ENCODE data around the gene MYO7A. TPM values are rescaled to one million over a fixed set of nuclear protein-coding genes. Genes with fewer than 3 reads are reported as not detected.

MYO7A gene
- total and polyA plus RNA-seq, 2 donors (not counting 3 experiments of a cell fraction or from before 2014, with no cell fraction given), result 1.3 to 3.6 TPM

DNA sequence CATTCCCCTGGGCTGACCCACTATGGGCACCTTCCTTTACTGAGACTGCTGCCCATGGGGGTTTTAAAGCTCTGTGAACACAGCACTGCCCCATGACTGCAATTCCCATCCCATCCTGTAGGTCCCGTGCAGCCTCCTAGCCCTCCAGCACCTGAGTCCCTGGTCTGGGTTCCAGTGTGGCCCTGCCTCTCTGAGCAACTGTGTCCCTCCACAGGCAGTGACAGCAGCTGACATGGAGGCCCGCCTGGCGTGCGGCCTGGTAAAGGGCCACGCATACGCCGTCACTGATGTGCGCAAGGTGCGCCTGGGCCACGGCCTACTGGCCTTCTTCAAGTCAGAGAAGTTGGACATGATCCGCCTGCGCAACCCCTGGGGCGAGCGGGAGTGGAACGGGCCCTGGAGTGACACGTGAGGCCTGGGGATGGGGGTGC lies 12.8 kb upstream of the MYO7A start:
- dilution Hi-C loops (cut with MboI; ENCODE audit: extremely low pct_ligation_motif_present, low sequenced_read_pairs), result no loop called here
- Histone ChIP-seq H3K36me3 (ENCODE audit: control insufficient read depth in 2 of 2, extremely low read depth in 1 of 2, insufficient read depth in 2 of 2, low read length in 2 of 2) (no peaks in the 10 kb centered on the region), H3K4me3 (replicated peaks in 1 of 3; ENCODE audit: insufficient read depth in 1 of 3, low read depth in 1 of 3, low read length in 3 of 3) (no peak overlapping the region), H3K27ac (ENCODE audit: insufficient read depth, low read depth, low read length) (no peak overlapping the region), H3K9ac (replicated peaks; ENCODE audit: extremely low read depth, insufficient read depth, low read length) (no peak overlapping the region), H3K79me2 (ENCODE audit: control insufficient read depth, insufficient read depth, low read length) (no peaks in the 10 kb centered on the region), H3K27me3 (ENCODE audit: control insufficient read depth in 2 of 2, insufficient read depth in 2 of 2, low read length in 2 of 2) (no peaks in the 10 kb centered on the region), H3K9me3 (replicated peaks; ENCODE audit: control insufficient read depth, insufficient read depth, low read length) (no peaks in the 10 kb centered on the region), H3K4me1 (ENCODE audit: control insufficient read depth, extremely low read depth, insufficient read depth, low read length) (no peaks in the 10 kb centered on the region), H3K9me1 (replicated peaks; ENCODE audit: control insufficient read depth, extremely low read depth, insufficient read depth, low read length) (no peaks in the 10 kb centered on the region), H2AFZ (ENCODE audit: low read depth, low read length) (no peak overlapping the region), H4K20me1 (replicated peaks; ENCODE audit: control insufficient read depth, extremely low read depth, insufficient read depth, low read length) (no peaks in the 10 kb centered on the region), H3K4me2 (ENCODE audit: insufficient read depth, low read length) (no peak overlapping the region)
- FAIRE-seq (no peak), DNase-seq (ENCODE audit: low read depth, low spot score) (no peak)
- no TSS peak for BruUV-seq (replicated peaks)
- POLR2A ChIA-PET, result no interaction called here
- TF ChIP-seq, protein P1, sequence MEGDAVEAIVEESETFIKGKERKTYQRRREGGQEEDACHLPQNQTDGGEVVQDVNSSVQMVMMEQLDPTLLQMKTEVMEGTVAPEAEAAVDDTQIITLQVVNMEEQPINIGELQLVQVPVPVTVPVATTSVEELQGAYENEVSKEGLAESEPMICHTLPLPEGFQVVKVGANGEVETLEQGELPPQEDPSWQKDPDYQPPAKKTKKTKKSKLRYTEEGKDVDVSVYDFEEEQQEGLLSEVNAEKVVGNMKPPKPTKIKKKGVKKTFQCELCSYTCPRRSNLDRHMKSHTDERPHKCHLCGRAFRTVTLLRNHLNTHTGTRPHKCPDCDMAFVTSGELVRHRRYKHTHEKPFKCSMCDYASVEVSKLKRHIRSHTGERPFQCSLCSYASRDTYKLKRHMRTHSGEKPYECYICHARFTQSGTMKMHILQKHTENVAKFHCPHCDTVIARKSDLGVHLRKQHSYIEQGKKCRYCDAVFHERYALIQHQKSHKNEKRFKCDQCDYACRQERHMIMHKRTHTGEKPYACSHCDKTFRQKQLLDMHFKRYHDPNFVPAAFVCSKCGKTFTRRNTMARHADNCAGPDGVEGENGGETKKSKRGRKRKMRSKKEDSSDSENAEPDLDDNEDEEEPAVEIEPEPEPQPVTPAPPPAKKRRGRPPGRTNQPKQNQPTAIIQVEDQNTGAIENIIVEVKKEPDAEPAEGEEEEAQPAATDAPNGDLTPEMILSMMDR (IDR thresholded peaks at IDR 0.05; ENCODE audit: extremely low read depth in 1 of 2, insufficient read depth in 1 of 2, low read depth in 1 of 2, low read length in 2 of 2), result peak; percentile 24 to 29
- TF ChIP-seq POLR2AphosphoS5 (IDR thresholded peaks at IDR 0.05; ENCODE audit: insufficient read depth, low read depth, low read length), result no peak
- intact Hi-C loops (cut with micrococcal nuclease), result no loop called here
- CTCF ChIA-PET, result interaction anchor here (0.6 to 5.3 kb wide), 20 partner anchors 9 to 197 kb away, joined by 3 to 64 read pairs (median 4); partner anchors contain the start of genes CAPN5 and MYO7A

DNA sequence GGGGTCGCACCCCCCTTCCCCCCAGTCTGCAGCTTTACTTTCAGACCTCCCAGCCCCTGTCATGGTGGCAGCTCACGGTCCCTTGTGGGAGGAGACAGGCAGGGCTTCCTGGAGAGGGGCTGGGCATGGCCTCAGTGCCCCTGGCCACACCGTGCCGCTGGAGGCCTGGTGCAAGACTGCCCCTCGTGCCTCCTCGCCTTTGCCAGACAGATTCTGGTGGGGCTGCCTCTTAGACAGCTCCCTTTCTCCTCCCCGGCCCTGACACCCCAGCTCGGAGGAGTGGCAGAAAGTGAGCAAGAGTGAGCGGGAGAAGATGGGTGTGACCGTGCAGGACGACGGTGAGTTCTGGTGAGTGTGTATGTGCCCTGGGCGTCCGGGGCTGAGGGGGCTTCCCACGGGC lies 12.1 kb upstream of the MYO7A start:
- Histone ChIP-seq H3K79me2 (ENCODE audit: control insufficient read depth, insufficient read depth, low read length) (no peaks in the 10 kb centered on the region), H3K36me3 (ENCODE audit: control insufficient read depth in 2 of 2, extremely low read depth in 1 of 2, insufficient read depth in 2 of 2, low read length in 2 of 2) (peaks cover 0 to 4% of the 10 kb centered on the region in 2 experiments), H3K4me2 (ENCODE audit: insufficient read depth, low read length) (no peak overlapping the region), H2AFZ (ENCODE audit: low read depth, low read length) (no peak overlapping the region), H3K27ac (ENCODE audit: insufficient read depth, low read depth, low read length) (no peak overlapping the region), H3K4me3 (replicated peaks in 1 of 3; ENCODE audit: insufficient read depth in 1 of 3, low read depth in 1 of 3, low read length in 3 of 3) (no peak overlapping the region), H3K9me1 (replicated peaks; ENCODE audit: control insufficient read depth, extremely low read depth, insufficient read depth, low read length) (no peaks in the 10 kb centered on the region), H4K20me1 (replicated peaks; ENCODE audit: control insufficient read depth, extremely low read depth, insufficient read depth, low read length) (no peaks in the 10 kb centered on the region), H3K27me3 (ENCODE audit: control insufficient read depth in 2 of 2, insufficient read depth in 2 of 2, low read length in 2 of 2) (no peaks in the 10 kb centered on the region), H3K9me3 (replicated peaks; ENCODE audit: control insufficient read depth, insufficient read depth, low read length) (no peaks in the 10 kb centered on the region), H3K4me1 (ENCODE audit: control insufficient read depth, extremely low read depth, insufficient read depth, low read length) (no peaks in the 10 kb centered on the region), H3K9ac (replicated peaks; ENCODE audit: extremely low read depth, insufficient read depth, low read length) (no peak overlapping the region)
- TF ChIP-seq POLR2A (IDR thresholded peaks at IDR 0.05; ENCODE audit: low read depth, low read length) (no peak), JUN (IDR thresholded peaks at IDR 0.05; ENCODE audit: borderline replicate concordance, insufficient read depth, insufficient read length, low read depth) (no peak), EZH2 (IDR thresholded peaks at IDR 0.05; ENCODE audit: borderline replicate concordance, low read depth, low read length, severe bottlenecking) (no peak), FOS (IDR thresholded peaks at IDR 0.05; ENCODE audit: borderline replicate concordance, insufficient read depth, low read length) (no peak), GATA2 (IDR thresholded peaks at IDR 0.05; ENCODE audit: insufficient read depth, insufficient read length, low read depth, low read length) (no peak), MYC (IDR thresholded peaks at IDR 0.05; ENCODE audit: low read depth, low read length) (no peak), POLR2AphosphoS5 (IDR thresholded peaks at IDR 0.05; ENCODE audit: insufficient read depth, low read depth, low read length) (no peak)
- TF ChIP-seq, protein P1 (IDR thresholded peaks at IDR 0.05; ENCODE audit: extremely low read depth in 1 of 2, insufficient read depth in 1 of 2, low read depth in 1 of 2, low read length in 2 of 2), result no peak
- TF ChIP-seq, protein P2, sequence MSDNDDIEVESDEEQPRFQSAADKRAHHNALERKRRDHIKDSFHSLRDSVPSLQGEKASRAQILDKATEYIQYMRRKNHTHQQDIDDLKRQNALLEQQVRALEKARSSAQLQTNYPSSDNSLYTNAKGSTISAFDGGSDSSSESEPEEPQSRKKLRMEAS (IDR thresholded peaks at IDR 0.05; ENCODE audit: insufficient read depth, insufficient read length), result no peak
- DNase-seq (ENCODE audit: low read depth, low spot score) (no peak), FAIRE-seq (no peak)
- ChIA-PET CTCF (interaction anchor here (1.0 to 4.6 kb wide), 5 partner anchors 12 to 197 kb away, joined by 3 to 44 read pairs (median 5); partner anchors contain the start of gene MYO7A), POLR2A (no interaction called here)
- no TSS peak for BruUV-seq (replicated peaks)
- dilution Hi-C loops (cut with MboI; ENCODE audit: extremely low pct_ligation_motif_present, low sequenced_read_pairs), result no loop called here
- intact Hi-C loops (cut with micrococcal nuclease), result no loop called here

Data from endothelial cell of umbilical vein (primary cell).